IPS-18c (cell line): Measurements from ENCODE around the gene FASTKD2.
"Not testable (repeated sequence)": the region's sequence is repeated elsewhere in the genome, so short reads cannot be mapped to it uniquely, and the experiment has no call there.

ENCODE experiments used
- H3K4me3 ChIP-seq: 2 replicates; pipeline ENCODE4 v1.7.0; 2013; ENCODE audit warnings: low read depth, mild to moderate bottlenecking, low read length, moderate library complexity; ENCODE audit not compliant: insufficient read depth
- H3K9me3 ChIP-seq: one replicate; pipeline ENCODE4 v1.6.1; 2013; ENCODE audit warnings: mild to moderate bottlenecking, low read length, moderate library complexity; ENCODE audit not compliant: control insufficient read depth, insufficient read depth

The FASTKD2 gene

GRCh38 chr2:206780671-206781070, 15.3 kb downstream of the FASTKD2 start:
- H3K4me3 ChIP-seq = no peak overlapping the region
- no peaks in the 10 kb centered on the region for H3K9me3 ChIP-seq

GRCh38 chr2:206783718-206784117, 18.3 kb downstream of the FASTKD2 start:
- no peaks in the 10 kb centered on the region for H3K9me3 ChIP-seq

GRCh38 chr2:206784559-206785353, 19.4 kb downstream of the FASTKD2 start:
- Histone ChIP-seq H3K9me3 (no peaks in the 10 kb centered on the region), H3K4me3 (no peak overlapping the region)

More at GRCh38 chr2:206783718-206784117, 18.3 kb downstream of the FASTKD2 start:
- H3K4me3 ChIP-seq = no peak overlapping the region

GRCh38 chr2:206790311-206790935, 25.0 kb downstream of the FASTKD2 start:
- no peaks in the 10 kb centered on the region for H3K9me3 ChIP-seq
- no peak overlapping the region for H3K4me3 ChIP-seq

GRCh38 chr2:206792645-206793044, 27.2 kb downstream of the FASTKD2 start:
- no peaks in the 10 kb centered on the region for H3K9me3 ChIP-seq
- no peak overlapping the region for H3K4me3 ChIP-seq

- H3K4me3 ChIP-seq = no peak overlapping the region
- no peaks in the 10 kb centered on the region for H3K9me3 ChIP-seq
These were observed 32.0 kb downstream of the FASTKD2 start for GRCh38 chr2:206797376-206797775.

- H3K4me3 ChIP-seq = no peak overlapping the region
These were observed 32.6 kb downstream of the FASTKD2 start for GRCh38 chr2:206798000-206798399.

GRCh38 chr2:206799083-206799482, 33.7 kb downstream of the FASTKD2 start:
- H3K4me3 ChIP-seq = no peak overlapping the region
- no peaks in the 10 kb centered on the region for H3K9me3 ChIP-seq

More at GRCh38 chr2:206798000-206798399, 32.6 kb downstream of the FASTKD2 start:
- no peaks in the 10 kb centered on the region for H3K9me3 ChIP-seq

GRCh38 chr2:206800506-206801417, 35.4 kb downstream of the FASTKD2 start:
- Histone ChIP-seq H3K9me3 (no peaks in the 10 kb centered on the region), H3K4me3 (no peak overlapping the region)

GRCh38 chr2:206801418-206802189, 36.2 kb downstream of the FASTKD2 start:
- Histone ChIP-seq H3K4me3 (no peak overlapping the region), H3K9me3 (no peaks in the 10 kb centered on the region)

GRCh38 chr2:206802654-206803514, 37.5 kb downstream of the FASTKD2 start:
- no peaks in the 10 kb centered on the region for H3K9me3 ChIP-seq
- H3K4me3 ChIP-seq = no peak overlapping the region; the same call in 1 of the 2 replicates

- Histone ChIP-seq H3K4me3 (no peak overlapping the region), H3K9me3 (no peaks in the 10 kb centered on the region)
These were observed 38.9 kb downstream of the FASTKD2 start for GRCh38 chr2:206804326-206804725.

- H3K4me3 ChIP-seq = no peak overlapping the region
- H3K9me3 ChIP-seq = no peaks in the 10 kb centered on the region
These were observed 40.6 kb downstream of the FASTKD2 start for GRCh38 chr2:206805887-206806607.

GRCh38 chr2:206807624-206808023, 42.2 kb downstream of the FASTKD2 start:
- H3K4me3 ChIP-seq, H3K9me3 ChIP-seq: not testable (repeated sequence)

GRCh38 chr2:206812471-206812870, 47.1 kb downstream of the FASTKD2 start:
- H3K9me3 ChIP-seq, H3K4me3 ChIP-seq: not testable (repeated sequence)
